OCI-M2 (cell line): ENCODE data around the gene ST3GAL4.

Source experiments
- DNase-seq: peaks from one replicate; lab custom pipeline; 2025; ENCODE audit not compliant: unreplicated experiment; lab: John Stamatoyannopoulos, UW

The ST3GAL4 gene

GRCh38 chr11:126420698-126421256 lies 65.3 kb downstream of the ST3GAL4 start:
- DNase-seq: no peak

GRCh38 chr11:126421271-126421671 lies 65.8 kb downstream of the ST3GAL4 start:
- DNase-seq: no peak

- DNase-seq: no peak
These were observed 67.0 kb downstream of the ST3GAL4 start for GRCh38 chr11:126422446-126422845.

GRCh38 chr11:126423154-126423553 lies 67.7 kb downstream of the ST3GAL4 start:
- DNase-seq: no peak

- DNase-seq: no peak
These were observed 68.3 kb downstream of the ST3GAL4 start for GRCh38 chr11:126423743-126424142.

- DNase-seq: no peak
These were observed 69.1 kb downstream of the ST3GAL4 start for GRCh38 chr11:126424471-126425039.

- no peak for DNase-seq
These were observed 70.6 kb downstream of the ST3GAL4 start for GRCh38 chr11:126426106-126426505.

GRCh38 chr11:126426820-126427749 lies 71.6 kb downstream of the ST3GAL4 start:
- DNase-seq: no peak

- DNase-seq: no peak
These were observed 75.3 kb downstream of the ST3GAL4 start for GRCh38 chr11:126430581-126431335.

- no peak for DNase-seq
These were observed 76.0 kb downstream of the ST3GAL4 start for GRCh38 chr11:126431401-126432064.

- no peak for DNase-seq
These were observed 76.6 kb downstream of the ST3GAL4 start for GRCh38 chr11:126432065-126432461.

- no peak for DNase-seq
These were observed 77.0 kb downstream of the ST3GAL4 start for GRCh38 chr11:126432525-126432924.

- no peak for DNase-seq
These were observed 77.9 kb downstream of the ST3GAL4 start for GRCh38 chr11:126433244-126433846.

- DNase-seq: no peak
These were observed 78.8 kb downstream of the ST3GAL4 start for GRCh38 chr11:126433989-126434949.

GRCh38 chr11:126434950-126435335 lies 79.5 kb downstream of the ST3GAL4 start:
- DNase-seq: no peak

- no peak for DNase-seq
These were observed 80.8 kb downstream of the ST3GAL4 start for GRCh38 chr11:126436209-126436755.

GRCh38 chr11:126437731-126438130 lies 82.2 kb downstream of the ST3GAL4 start:
- DNase-seq: no peak

- DNase-seq: no peak
These were observed 82.8 kb downstream of the ST3GAL4 start for GRCh38 chr11:126438272-126438671.

- DNase-seq: no peak
These were observed 83.2 kb downstream of the ST3GAL4 start for GRCh38 chr11:126438691-126439090.
